ENCODE results near the gene SF3B3. TPM values are rescaled to one million over a fixed set of nuclear protein-coding genes. Genes with fewer than 3 reads are reported as not detected.

SF3B3 gene
- polyA plus RNA-seq, 1 donor (not counting 4 experiments of a cell fraction or from before 2014, with no cell fraction given) = 142 TPM

GRCh38 chr16:70568601-70569237 is 45.1 kb downstream of the SF3B3 start:
- H3K79me2 ChIP-seq (ENCODE audit: control insufficient read depth, insufficient read depth, low read length) = peaks cover 6% of the 10 kb centered on the region
- FAIRE-seq = no peak

GRCh38 chr16:70569752-70570151 is 46.1 kb downstream of the SF3B3 start:
- no peaks in the 10 kb centered on the region for H3K27me3 ChIP-seq (ENCODE audit: control insufficient read depth, extremely low read depth, insufficient read depth, low read length)
- DNase-seq (ENCODE audit: low read depth, low spot score) = no peak
- peaks cover 31% of the 10 kb centered on the region for H3K4me1 ChIP-seq (ENCODE audit: control insufficient read depth, extremely low read depth, insufficient read depth, low read length)
- dilution Hi-C loops (cut with MboI; ENCODE audit: extremely low pct_ligation_motif_present, low sequenced_read_pairs) = no loop called here
- TF ChIP-seq EZH2 (IDR thresholded peaks at IDR 0.05; ENCODE audit: low read length) (no peak), CTCF (optimal IDR thresholded peaks at IDR 0.05 in 1 of 3, IDR thresholded peaks at IDR 0.05 in 1 of 3, conservative IDR thresholded peaks at IDR 0.05 in 1 of 3; ENCODE audit: extremely low read depth in 1 of 3, insufficient read depth in 2 of 3, low read length in 3 of 3) (no peak)
- peaks cover 31 to 86% of the 10 kb centered on the region in 2 experiments for H3K36me3 ChIP-seq (ENCODE audit: control insufficient read depth in 2 of 2, extremely low read depth in 1 of 2, insufficient read depth in 2 of 2, low read length in 2 of 2)
- H3K4me3 ChIP-seq (ENCODE audit: control insufficient read depth in 2 of 3, extremely low read depth in 1 of 3, insufficient read depth in 2 of 3, low read depth in 1 of 3, low read length in 3 of 3) = no peak overlapping the region
- no peak overlapping the region for H3K9ac ChIP-seq (ENCODE audit: control insufficient read depth, extremely low read depth, insufficient read depth, low read length)
- peaks cover 5% of the 10 kb centered on the region for H3K79me2 ChIP-seq (ENCODE audit: control insufficient read depth, insufficient read depth, low read length)
- H3K9me3 ChIP-seq (ENCODE audit: control insufficient read depth, low read depth, low read length) = no peaks in the 10 kb centered on the region
- H3K9me1 ChIP-seq (ENCODE audit: control insufficient read depth, extremely low read depth, insufficient read depth, low read length) = peaks cover 2% of the 10 kb centered on the region
- peaks cover 14% of the 10 kb centered on the region for H4K20me1 ChIP-seq (ENCODE audit: control insufficient read depth, extremely low read depth, insufficient read depth, low read length)
- H3K27ac ChIP-seq (ENCODE audit: control insufficient read depth, insufficient read depth, low read length) = no peak overlapping the region
- H3K4me2 ChIP-seq (ENCODE audit: control insufficient read depth, extremely low read depth, insufficient read depth, low read depth, low read length) = no peak overlapping the region
- H2AFZ ChIP-seq (ENCODE audit: control insufficient read depth, low read length) = no peak overlapping the region
- no peak for FAIRE-seq

More at GRCh38 chr16:70568601-70569237, 45.1 kb downstream of the SF3B3 start:
- dilution Hi-C loops (cut with MboI; ENCODE audit: extremely low pct_ligation_motif_present, low sequenced_read_pairs) = no loop called here
- Histone ChIP-seq H3K9me1 (ENCODE audit: control insufficient read depth, extremely low read depth, insufficient read depth, low read length) (peaks cover 2% of the 10 kb centered on the region), H3K27me3 (ENCODE audit: control insufficient read depth, extremely low read depth, insufficient read depth, low read length) (no peaks in the 10 kb centered on the region), H3K9ac (ENCODE audit: control insufficient read depth, extremely low read depth, insufficient read depth, low read length) (no peak overlapping the region), H3K36me3 (ENCODE audit: control insufficient read depth in 2 of 2, extremely low read depth in 1 of 2, insufficient read depth in 2 of 2, low read length in 2 of 2) (peaks cover 33 to 86% of the 10 kb centered on the region in 2 experiments), H3K4me2 (ENCODE audit: control insufficient read depth, extremely low read depth, insufficient read depth, low read depth, low read length) (no peak overlapping the region), H3K4me3 (ENCODE audit: control insufficient read depth in 2 of 3, extremely low read depth in 1 of 3, insufficient read depth in 2 of 3, low read depth in 1 of 3, low read length in 3 of 3) (no peak overlapping the region), H3K4me1 (ENCODE audit: control insufficient read depth, extremely low read depth, insufficient read depth, low read length) (peaks cover 28% of the 10 kb centered on the region), H3K27ac (ENCODE audit: control insufficient read depth, insufficient read depth, low read length) (peak overlapping the region; percentile 34), H3K9me3 (ENCODE audit: control insufficient read depth, low read depth, low read length) (no peaks in the 10 kb centered on the region), H4K20me1 (ENCODE audit: control insufficient read depth, extremely low read depth, insufficient read depth, low read length) (peaks cover 8% of the 10 kb centered on the region), H2AFZ (ENCODE audit: control insufficient read depth, low read length) (no peak overlapping the region)
- no peak for TF ChIP-seq EZH2 (IDR thresholded peaks at IDR 0.05; ENCODE audit: low read length)
- TF ChIP-seq CTCF (optimal IDR thresholded peaks at IDR 0.05 in 1 of 3, IDR thresholded peaks at IDR 0.05 in 1 of 3, conservative IDR thresholded peaks at IDR 0.05 in 1 of 3; ENCODE audit: extremely low read depth in 1 of 3, insufficient read depth in 2 of 3, low read length in 3 of 3) = no peak
- peak; percentile 32 for DNase-seq (ENCODE audit: low read depth, low spot score)
